K562 (cell line): ENCODE measurements around the gene SCAMP1. TPM values are rescaled to one million over a fixed set of nuclear protein-coding genes. Genes with fewer than 3 reads are reported as not detected.

Experiments used
- ATAC-seq: fragments of 200-7000 bp; cut with Tn5 transposase; 3 replicates; pipeline ENCODE4 v1.9.1; 2020; ENCODE audit warnings: moderate library complexity
- BruUV-seq: library from RNA; stranded (reverse); fragments of 400-500 nt; replicated peaks from 2 replicates; lab custom pipeline; 2021; lab: Mats Ljungman, UMichigan
- CTCF ChIA-PET: fragments of 300-600 bp; formaldehyde crosslinking; extraction: SDS; loops from one replicate; lab custom pipeline; 2021; ENCODE audit warnings: low intra/inter-chr PET ratio; lab: Yijun Ruan, JAX
- POLR2A ChIA-PET: fragments of 300-600, 350-650 bp; sonication (Branson Sonifier 250); formaldehyde crosslinking; extraction: SDS; loops from one replicate; lab custom pipeline; 2021; ENCODE audit warnings: antibody characterized with exemption, inconsistent platforms; lab: Yijun Ruan, JAX
- DNase-seq, 4 experiments: peaks; one replicate each; pipeline versions ENCODE4 v3.0.0 to v3.0.0-alpha.2; 2011 to 2018; ENCODE audit warnings: low spot score in 3 of 4, mixed read lengths in 3 of 4; ENCODE audit errors: extremely low read depth in 1 of 4
- FAIRE-seq: peaks from 2 replicates; lab custom pipeline; 2011; peaks lifted over from hg19 to GRCh38; lab: Jason Lieb, UNC
- H2AFZ ChIP-seq: 2 replicates; pipeline ENCODE4 v1.6.0; 2011; ENCODE audit warnings: low read depth, low read length, control low read depth, inconsistent platforms
- H3K27ac ChIP-seq: fragments of 200-600 bp; 3 replicates; pipeline ENCODE4 v1.8.0; 2011; ENCODE audit warnings: low read depth, mild to moderate bottlenecking, control low read depth, inconsistent platforms, low read length, moderate library complexity, mixed read lengths; ENCODE audit errors: extremely low read depth
- H3K27me3 ChIP-seq, 2 experiments: fragments of 300-600 bp in 1 of 2; 2 replicates in 1 of 2; 3 replicates in 1 of 2; pipeline versions ENCODE4 v1.6.0 to v1.8.0; 2011; ENCODE audit warnings: inconsistent platforms in 2 of 2, low read length in 2 of 2, mild to moderate bottlenecking in 1 of 2, mixed read lengths in 1 of 2, moderate library complexity in 1 of 2; ENCODE audit not compliant: control insufficient read depth in 2 of 2, insufficient read depth in 2 of 2
- H3K36me3 ChIP-seq: fragments of 300-600 bp; 3 replicates; pipeline ENCODE4 v1.8.0; 2011; ENCODE audit warnings: mild to moderate bottlenecking, low read length, inconsistent platforms; ENCODE audit not compliant: control insufficient read depth, insufficient read depth
- H3K4me1 ChIP-seq, 2 experiments: fragments of 200-600 bp in 1 of 2; replicated peaks in 1 of 2; 2 replicates in 1 of 2; 3 replicates in 1 of 2; pipeline versions ENCODE4 v1.5.1 to v1.8.0; 2011; ENCODE audit warnings: inconsistent platforms in 2 of 2, low read length in 2 of 2, mild to moderate bottlenecking in 1 of 2, mixed read lengths in 1 of 2, moderate library complexity in 1 of 2; ENCODE audit not compliant: control insufficient read depth in 2 of 2, insufficient read depth in 2 of 2
- H3K4me2 ChIP-seq: 2 replicates; pipeline ENCODE4 v1.6.1; 2011; ENCODE audit warnings: low read length, control low read depth, inconsistent platforms, mixed read lengths; ENCODE audit not compliant: insufficient read depth
- H3K4me3 ChIP-seq: fragments of 200-600 bp; sonication (generic), shearing (Covaris generic); 2 replicates; pipeline ENCODE4 v1.5.1; 2016; ENCODE audit warnings: control low read depth, inconsistent platforms
- H3K79me2 ChIP-seq: fragments of 200-600 bp; 3 replicates; pipeline ENCODE4 v1.8.0; 2011; ENCODE audit warnings: low read length, inconsistent platforms; ENCODE audit not compliant: control insufficient read depth, insufficient read depth
- H3K9ac ChIP-seq, 2 experiments: 2 replicates each; pipeline versions ENCODE4 v1.6.0 to v1.6.1; 2011; ENCODE audit warnings: low read depth in 2 of 2, low read length in 2 of 2, control low read depth in 1 of 2, inconsistent platforms in 1 of 2, mild to moderate bottlenecking in 1 of 2, mixed read lengths in 1 of 2; ENCODE audit not compliant: insufficient read depth in 1 of 2
- H3K9me1 ChIP-seq: one replicate; pipeline ENCODE4 v1.6.0; 2011; ENCODE audit warnings: inconsistent platforms, mild to moderate bottlenecking, low read length, moderate library complexity; ENCODE audit not compliant: control insufficient read depth, insufficient read depth
- H3K9me3 ChIP-seq: replicated peaks from 2 replicates; pipeline ENCODE4 v1.5.1; 2011; ENCODE audit warnings: low read depth, low read length, inconsistent platforms; ENCODE audit not compliant: control insufficient read depth, insufficient read depth
- H4K20me1 ChIP-seq: replicated peaks from 2 replicates; pipeline ENCODE4 v1.6.1; 2011; ENCODE audit warnings: low read length, inconsistent platforms, mixed read lengths; ENCODE audit not compliant: control insufficient read depth, insufficient read depth
- CBX8 ChIP-seq: fragments of 200-600 bp; sonication (generic); IDR thresholded peaks from 2 replicates; pipeline ENCODE4 v1.6.1; 2012; ENCODE audit warnings: borderline replicate concordance, mixed run types, low read depth, mild to moderate bottlenecking, moderate library complexity, mixed read lengths, low read length, control low read depth, inconsistent platforms; ENCODE audit not compliant: poor library complexity, severe bottlenecking; ENCODE audit errors: extremely low read depth
- CEBPB ChIP-seq: fragments of 450-650 bp; IDR thresholded peaks from 2 replicates; pipeline ENCODE4 v1.6.1; 2016; ENCODE audit warnings: missing genetic modification characterization, missing compliant biosample characterization
- E2F3 ChIP-seq: fragments of 250-450 bp; sonication (Bioruptor Pico); IDR thresholded peaks from 2 replicates; pipeline ENCODE4 v1.4.0; 2020; ENCODE audit warnings: mild to moderate bottlenecking
- E2F5 ChIP-seq: sonication (generic); formaldehyde crosslinking; IDR thresholded peaks from 2 replicates; pipeline ENCODE4 v1.8.0; 2022; ENCODE audit warnings: mild to moderate bottlenecking, missing genetic modification reagents
- MAX ChIP-seq: sonication (generic); formaldehyde crosslinking; IDR thresholded peaks from 2 replicates; pipeline ENCODE4 v1.9.0; 2022; ENCODE audit warnings: mild to moderate bottlenecking, missing genetic modification reagents
- MLLT1 ChIP-seq, 2 experiments: fragments of 450-650 bp; IDR thresholded peaks; 2 replicates each; pipeline ENCODE4 v1.6.1; 2016
- THAP12 ChIP-seq: fragments of 250-450 bp; sonication (Bioruptor Pico); IDR thresholded peaks from 2 replicates; pipeline ENCODE4 v1.9.0; 2021; ENCODE audit warnings: mild to moderate bottlenecking, inconsistent platforms
- UBTF ChIP-seq, 2 experiments: IDR thresholded peaks; 2 replicates each; pipeline ENCODE4 v1.6.1; 2012; ENCODE audit warnings: improper control_type of control experiment in 2 of 2, low read depth in 2 of 2, low read length in 2 of 2, borderline replicate concordance in 1 of 2
- ZNF140 ChIP-seq: fragments of 250-450 bp; sonication (Bioruptor Pico); IDR thresholded peaks from 2 replicates; pipeline ENCODE4 v1.8.0; 2021; ENCODE audit warnings: moderate library complexity, mild to moderate bottlenecking, inconsistent platforms
- ZNF384 ChIP-seq: IDR thresholded peaks from 2 replicates; pipeline ENCODE4 v1.6.1; 2012; ENCODE audit warnings: low read depth, low read length, improper control_type of control experiment
- ZNF766 ChIP-seq: fragments of 200-800 bp; sonication (Bioruptor generic); conservative IDR thresholded peaks from 2 replicates; pipeline ENCODE4 v1.6.1; 2016; ENCODE audit warnings: missing genetic modification characterization, missing compliant biosample characterization
- WGBS: fragments of 100-300 bp; shearing (Covaris generic); methylation state at CpG from one replicate; pipeline ENCODE4 v1.1.6; 2016; ENCODE audit warnings: low coverage, mixed read lengths; ENCODE audit not compliant: insufficient coverage; ENCODE audit errors: missing lambda C conversion rate; 5-methylcytosine and 5-hydroxymethylcytosine counted together
- in situ Hi-C: fragments of 300-500 bp; cut with MboI; formaldehyde crosslinking; loops from 4 replicates; pipeline ENCODE4 v1.15.0; 2018; ENCODE audit warnings: inconsistent platforms, mixed read lengths
- intact Hi-C: fragments of 100-400 bp; cut with micrococcal nuclease; formaldehyde crosslinking; loops from 2 replicates; pipeline ENCODE4 v1.14.2; 2022
- polyA plus RNA-seq, 8 experiments: library from polyadenylated mRNA; depleted of rRNA in 4 of 8; stranded (reverse) in 5 of 8; unstranded in 3 of 8; fragments of >200 nt; fragmentation: Nextera tagmentation in 2 of 8; fragmentation: Illumina TruSeq in 1 of 8; extraction: Ambion mirVana in 2 of 8; extraction: Trizol in 1 of 8; gene quantifications; 2 replicates each; pipeline versions ENCODE4 v1.2.1 to v1.2.3, GENCODE V29; 2011 to 2014; ENCODE audit warnings: inconsistent platforms in 1 of 8, missing spikeins in 1 of 8
- total RNA-seq, 7 experiments: library from RNA; depleted of rRNA in 6 of 7; stranded (reverse); fragments of >200 nt in 6 of 7; fragmentation: Illumina TruSeq in 2 of 7; extraction: Trizol in 2 of 7; gene quantifications; 2 replicates each; pipeline versions ENCODE4 v1.2.1 to v1.2.3, GENCODE V29; 2011 to 2021; ENCODE audit warnings: low replicate concordance in 1 of 7

SCAMP1 gene
- total and polyA plus RNA-seq, 9 of the 15 experiments (the other 6 are each of a cell fraction or from before 2014, with no cell fraction given): 5.4 to 23.9 (median 13.8) TPM

- TF ChIP-seq E2F3 (CRISPR knock-in tag) (no peak), CEBPB (tag) (no peak)
Observed at GRCh38 chr5:78420548-78420947, 60.1 kb downstream of the SCAMP1 start (continued).

- in situ Hi-C loops: no loop called here
- POLR2A ChIA-PET: interaction anchor here (0.5 kb wide), 1 partner anchor 348 kb away, joined by 3 read pairs; no protein-coding TSS in a partner anchor
- DNase-seq: no peak
Observed at GRCh38 chr5:78424665-78425064, 64.2 kb downstream of the SCAMP1 start.

More at GRCh38 chr5:78424665-78425064, 64.2 kb downstream of the SCAMP1 start:
- BruUV-seq: no TSS peak
- 57% methylated on average over 2 of the region's 3 CpGs for WGBS
- Histone ChIP-seq H3K4me2 (no peak overlapping the region), H3K27me3 (no peaks in the 10 kb centered on the region), H3K9me3 (no peaks in the 10 kb centered on the region), H3K36me3 (no peaks in the 10 kb centered on the region), H2AFZ (no peak overlapping the region), H3K4me3 (no peak overlapping the region), H4K20me1 (no peaks in the 10 kb centered on the region), H3K27ac (no peak overlapping the region), H3K4me1 (no peaks in the 10 kb centered on the region), H3K9me1 (no peaks in the 10 kb centered on the region), H3K9ac (no peak overlapping the region), H3K79me2 (no peaks in the 10 kb centered on the region)
- ATAC-seq (no peak), FAIRE-seq (no peak)
- intact Hi-C loops: no loop called here
- CTCF ChIA-PET: no interaction called here
- TF ChIP-seq ZNF766 (CRISPR knock-in tag) (no peak), ZNF140 (CRISPR knock-in tag) (no peak), ZNF384 (no peak), E2F5 (CRISPR knock-in tag) (no peak), MLLT1 (IDR thresholded peaks at IDR 0.05) (no peak), UBTF (IDR thresholded peaks at IDR 0.05; ENCODE audit: borderline replicate concordance in 1 of 2, low read depth in 2 of 2, low read length in 2 of 2) (no peak), MAX (CRISPR knock-in tag) (no peak), CBX8 (no peak), THAP12 (no peak)
